Cortex of kidney (tissue), 1 donor: ENCODE data around the gene RAB43.
"Not testable (repeated sequence)": the region's sequence is repeated elsewhere in the genome, so short reads cannot be mapped to it uniquely, and the experiment has no call there.

Source experiments
- DNase-seq: peaks from one replicate; lab custom pipeline; 2025; lab: John Stamatoyannopoulos, UW

RAB43 gene

DNA sequence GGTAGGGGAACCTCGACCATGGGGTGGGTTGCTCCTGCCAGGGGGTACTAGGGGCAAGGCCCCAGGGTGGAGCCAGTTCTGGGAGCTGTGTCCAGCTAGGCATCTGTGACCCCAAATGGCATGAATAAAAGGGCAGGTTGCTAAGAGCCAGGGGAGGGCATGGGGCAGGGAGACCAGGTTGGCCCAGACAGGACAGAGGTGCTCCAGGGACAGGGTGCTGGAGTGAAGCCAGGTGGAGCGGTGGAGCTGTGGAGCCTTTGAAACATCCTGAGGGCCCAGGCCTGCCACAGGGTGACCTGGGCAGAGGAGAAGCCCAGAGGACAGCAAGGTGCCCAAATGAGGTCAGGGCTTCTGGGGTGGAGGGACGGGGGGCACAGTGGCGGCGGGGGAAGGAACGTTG, 33.3 kb downstream of the RAB43 start:
- not testable (repeated sequence) for DNase-seq

GRCh38 chr3:129087904-129088303, 33.7 kb downstream of the RAB43 start:
- DNase-seq = not testable (repeated sequence)

DNA sequence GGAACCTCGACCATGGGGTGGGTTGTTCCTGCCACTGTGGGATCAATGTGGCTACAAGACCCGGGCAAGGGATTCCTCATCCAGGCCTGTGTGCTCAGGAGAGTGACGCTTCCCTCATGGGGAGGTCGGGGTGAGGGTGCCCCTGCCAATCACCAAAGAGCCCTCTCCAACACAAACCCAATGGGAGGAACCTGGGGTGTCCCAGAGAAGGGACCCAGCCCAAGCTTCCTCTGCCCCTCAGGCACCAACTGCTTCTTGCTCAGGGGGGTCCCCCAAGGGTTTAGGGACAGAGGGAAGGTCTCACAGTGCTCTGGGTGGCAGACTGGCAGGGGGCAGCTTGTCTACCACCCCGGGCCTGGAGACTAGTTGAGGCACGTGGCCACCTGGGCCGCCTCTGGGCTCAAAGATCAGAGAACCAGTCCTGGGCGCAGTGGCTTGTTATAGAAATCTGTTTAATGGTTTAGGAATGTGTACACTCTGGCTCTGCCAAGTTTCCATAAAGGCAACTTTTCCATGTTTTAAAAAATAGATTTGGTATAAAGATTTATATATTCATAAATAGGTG, 34.4 kb downstream of the RAB43 start:
- DNase-seq = no peak

DNA sequence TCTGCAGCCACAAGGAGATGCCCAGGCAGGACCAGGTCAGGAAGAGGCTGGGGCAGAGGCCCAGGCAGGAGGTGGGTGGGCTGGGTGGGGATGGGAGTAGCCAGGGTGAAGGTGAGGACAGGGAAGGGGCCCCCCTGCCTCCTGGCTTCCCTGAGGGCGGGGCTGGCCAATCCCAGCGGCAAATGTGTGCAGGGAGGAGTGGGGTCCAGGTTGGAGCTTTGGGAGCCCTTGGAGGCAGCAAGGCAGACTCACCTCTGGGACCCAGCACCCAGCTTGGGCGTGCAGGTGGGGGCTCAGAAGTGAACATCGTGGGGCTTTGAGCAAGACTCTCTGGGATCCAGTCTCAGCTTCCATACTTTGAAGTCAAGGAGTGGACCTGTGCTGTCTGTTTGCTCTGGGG, 35.8 kb downstream of the RAB43 start:
- DNase-seq = no peak

DNA sequence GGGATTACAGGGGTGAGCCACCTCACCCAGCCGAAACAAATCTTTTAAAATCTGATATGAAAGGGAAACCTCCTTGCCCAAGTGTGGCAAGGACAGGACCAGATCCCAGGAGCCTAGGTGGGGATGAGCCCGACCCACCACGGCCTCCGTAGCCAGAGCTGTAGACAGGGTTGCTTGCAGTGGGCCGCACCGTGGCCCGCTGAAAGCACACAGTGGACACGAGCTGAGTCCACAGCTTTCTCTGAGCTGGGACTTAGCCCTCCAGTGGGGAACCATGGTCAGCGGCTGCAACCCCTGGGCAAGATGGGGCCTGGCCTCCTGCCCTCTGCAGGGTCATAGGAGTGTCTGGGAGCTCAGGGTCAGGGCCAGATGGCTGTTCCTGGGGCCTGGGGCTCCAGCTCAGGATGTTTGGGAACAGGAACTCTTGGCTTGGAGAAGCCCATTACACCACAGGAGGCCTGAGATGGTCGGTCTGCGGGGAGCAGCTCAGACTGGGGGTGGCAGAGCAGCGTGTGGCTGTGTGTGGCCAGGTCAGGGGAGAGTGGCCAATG, 36.4 kb downstream of the RAB43 start:
- no peak for DNase-seq

GRCh38 chr3:129084501-129084900, 37.1 kb downstream of the RAB43 start:
- no peak for DNase-seq

DNA sequence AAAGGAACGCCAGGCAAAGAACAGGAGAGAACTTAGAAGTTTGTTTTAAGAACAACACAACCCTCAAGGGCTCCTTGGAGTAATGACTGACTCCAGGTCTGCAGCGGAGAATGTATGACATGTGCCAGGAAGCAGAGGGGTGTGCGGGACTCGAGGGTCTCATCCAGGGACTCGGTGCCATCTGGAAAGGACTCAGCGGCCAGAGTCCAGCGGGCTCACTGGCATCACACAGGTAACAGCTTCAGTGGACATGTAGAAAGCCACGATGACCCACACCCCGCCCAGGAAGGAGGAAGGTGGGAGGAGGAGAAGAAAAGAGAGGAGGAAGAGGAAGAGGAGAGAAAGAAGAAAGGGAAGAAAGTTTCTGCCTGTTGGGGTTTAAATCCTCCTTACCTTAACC, 39.6 kb downstream of the RAB43 start:
- DNase-seq = no peak

GRCh38 chr3:129081503-129081902, 40.1 kb downstream of the RAB43 start:
- no peak for DNase-seq

DNA sequence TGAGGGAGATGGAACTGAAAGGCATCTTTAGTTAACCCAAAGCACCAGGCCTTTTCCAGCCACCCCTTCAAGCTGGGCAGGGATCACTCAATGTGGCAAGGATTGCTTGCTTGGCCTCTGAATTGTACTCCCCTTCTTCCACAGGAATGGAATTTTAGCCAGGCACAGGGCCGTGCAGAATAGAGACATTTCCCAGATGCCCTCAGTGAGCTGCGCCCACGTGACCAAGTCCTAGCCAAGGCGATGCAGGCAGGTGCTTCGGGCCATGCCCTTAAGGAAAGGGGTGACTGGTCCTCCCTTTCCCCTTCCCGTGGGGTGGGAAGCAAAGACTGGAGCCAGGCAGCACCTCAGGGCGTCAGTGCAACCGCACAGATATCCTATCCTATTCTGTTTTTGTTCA, 43.1 kb downstream of the RAB43 start:
- DNase-seq = no peak

GRCh38 chr3:129077222-129077621, 44.4 kb downstream of the RAB43 start:
- DNase-seq = no peak

- DNase-seq = no peak
These were observed 51.3 kb downstream of the RAB43 start for GRCh38 chr3:129070086-129070885.

GRCh38 chr3:129069313-129070085, 52.1 kb downstream of the RAB43 start:
- DNase-seq = not testable (repeated sequence)

- no peak for DNase-seq
These were observed 53.2 kb downstream of the RAB43 start for GRCh38 chr3:129068291-129068886.

DNA sequence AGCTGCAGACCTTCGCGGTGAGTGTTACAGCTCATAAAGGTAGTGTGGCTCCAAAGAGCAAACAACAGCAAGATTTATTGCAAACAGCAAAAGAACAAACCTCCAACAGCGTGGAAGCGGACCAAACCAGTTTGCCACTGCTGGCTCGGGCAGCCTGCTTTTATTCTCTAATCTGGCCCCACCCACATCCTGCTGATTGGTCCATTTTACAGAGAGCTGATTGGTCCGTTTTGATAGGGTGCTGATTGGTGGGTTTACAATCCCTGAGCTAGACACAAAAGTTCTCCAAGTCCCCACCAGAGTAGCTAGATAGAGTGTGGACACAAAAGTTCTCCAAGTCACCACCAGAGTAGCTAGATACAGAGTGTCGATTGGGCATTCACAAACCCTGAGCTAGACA, 53.9 kb downstream of the RAB43 start:
- DNase-seq = not testable (repeated sequence)

DNA sequence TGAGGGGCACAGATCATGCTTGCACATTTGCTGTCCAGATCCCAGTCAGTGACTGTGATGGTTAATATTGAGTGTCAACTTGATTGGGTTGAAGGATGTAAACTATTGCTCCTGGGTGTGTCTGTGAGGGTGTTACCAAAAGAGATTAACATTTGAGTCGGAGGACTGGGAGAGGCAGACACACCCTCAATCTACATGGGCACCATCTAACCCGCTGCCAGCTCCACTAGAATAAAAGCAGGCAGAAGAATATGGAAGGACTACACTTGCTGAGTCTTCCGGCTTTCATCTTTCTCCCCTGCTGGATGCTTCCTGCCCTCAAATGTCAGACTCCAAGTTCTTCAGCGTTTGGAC, 55.9 kb downstream of the RAB43 start:
- DNase-seq = no peak

DNA sequence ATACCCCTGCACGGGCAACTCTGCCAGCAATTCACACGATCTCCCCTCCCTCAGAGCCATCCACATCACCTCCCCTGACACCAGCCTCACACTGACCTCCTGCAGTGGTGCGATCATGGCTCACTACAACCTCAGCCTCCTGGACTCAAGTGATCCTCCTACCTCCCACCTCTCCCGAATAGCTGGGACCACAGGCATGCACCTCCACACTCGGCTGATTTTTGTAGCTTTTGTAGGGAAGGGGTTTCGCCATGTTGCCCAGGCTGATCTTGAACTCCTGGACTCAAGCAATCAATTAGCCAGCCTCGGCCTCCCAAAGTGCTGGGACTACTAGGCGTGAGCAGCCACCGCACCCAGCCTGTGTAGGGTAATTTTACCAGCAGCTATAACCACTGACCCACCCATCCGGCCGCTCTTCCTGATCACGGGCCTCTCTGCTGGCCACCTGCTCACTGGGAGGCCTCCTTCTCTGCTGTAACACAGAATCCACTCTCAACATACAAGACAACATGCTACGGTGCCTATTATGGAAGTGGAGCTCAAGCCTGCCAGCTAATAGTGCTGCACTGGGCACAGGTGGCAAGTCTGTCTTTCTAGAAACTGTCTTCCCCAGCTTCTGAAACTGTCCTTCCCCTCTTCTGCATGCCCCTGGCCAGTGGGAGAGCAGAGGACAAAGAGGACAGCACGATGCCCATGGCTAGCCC, 56.4 kb downstream of the RAB43 start:
- DNase-seq = no peak

DNA sequence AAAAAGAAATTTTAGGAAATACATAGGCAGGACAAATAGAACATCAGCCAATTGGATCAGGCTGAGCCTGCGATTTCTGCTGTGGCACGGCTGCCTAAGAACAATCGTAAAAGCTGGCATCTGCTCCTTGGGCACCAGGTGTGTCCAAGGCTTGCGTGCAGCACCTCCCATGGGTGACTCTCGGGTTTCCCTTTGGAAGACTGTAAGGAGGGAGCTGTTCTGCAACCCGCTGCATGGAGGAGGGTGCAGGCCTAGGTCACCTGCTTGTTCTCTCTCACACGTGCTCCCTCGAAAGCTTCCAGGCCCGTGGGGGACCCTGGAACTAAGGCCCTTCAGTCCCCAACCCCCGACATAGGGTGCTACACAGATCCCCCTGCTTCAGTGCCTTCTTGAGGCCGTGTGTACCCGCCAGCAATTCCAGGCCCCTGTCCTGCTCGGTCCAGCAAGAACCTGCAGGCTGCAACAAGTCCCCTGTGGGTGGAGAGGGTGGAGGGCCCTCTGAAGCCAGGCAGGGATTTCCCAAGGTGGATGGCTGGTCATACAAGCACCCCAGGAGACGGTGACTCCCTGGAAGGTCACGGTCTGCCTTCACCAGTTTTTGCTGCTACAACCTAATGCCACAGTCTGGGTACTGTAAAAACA, 57.6 kb downstream of the RAB43 start:
- DNase-seq = no peak

DNA sequence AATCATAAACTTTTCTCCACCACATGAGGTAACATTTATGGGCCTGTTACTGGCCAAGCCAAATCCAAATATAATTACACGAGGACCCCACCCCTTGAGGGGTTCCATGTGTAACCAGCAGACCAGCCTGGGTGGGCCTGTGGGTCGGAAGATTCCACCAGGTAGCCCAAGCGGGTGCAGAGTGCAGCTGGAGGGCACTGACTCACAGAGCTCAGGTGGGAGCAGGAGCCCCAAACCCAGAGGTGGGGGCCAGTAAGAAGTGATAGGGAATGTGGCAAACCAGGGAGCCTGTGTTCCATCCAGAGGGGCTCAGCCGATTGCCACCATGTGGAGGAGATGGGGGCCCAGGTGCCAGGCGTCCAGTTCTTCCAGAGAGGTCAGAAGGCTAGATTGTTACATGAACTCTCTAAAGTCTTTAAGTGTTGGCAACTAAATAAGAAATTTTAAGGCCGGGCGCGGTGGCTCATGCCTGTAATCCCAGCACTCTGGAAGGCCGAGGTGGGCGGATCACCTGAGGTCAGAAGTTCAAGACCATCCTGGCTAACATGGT, 58.4 kb downstream of the RAB43 start:
- DNase-seq = no peak

DNA sequence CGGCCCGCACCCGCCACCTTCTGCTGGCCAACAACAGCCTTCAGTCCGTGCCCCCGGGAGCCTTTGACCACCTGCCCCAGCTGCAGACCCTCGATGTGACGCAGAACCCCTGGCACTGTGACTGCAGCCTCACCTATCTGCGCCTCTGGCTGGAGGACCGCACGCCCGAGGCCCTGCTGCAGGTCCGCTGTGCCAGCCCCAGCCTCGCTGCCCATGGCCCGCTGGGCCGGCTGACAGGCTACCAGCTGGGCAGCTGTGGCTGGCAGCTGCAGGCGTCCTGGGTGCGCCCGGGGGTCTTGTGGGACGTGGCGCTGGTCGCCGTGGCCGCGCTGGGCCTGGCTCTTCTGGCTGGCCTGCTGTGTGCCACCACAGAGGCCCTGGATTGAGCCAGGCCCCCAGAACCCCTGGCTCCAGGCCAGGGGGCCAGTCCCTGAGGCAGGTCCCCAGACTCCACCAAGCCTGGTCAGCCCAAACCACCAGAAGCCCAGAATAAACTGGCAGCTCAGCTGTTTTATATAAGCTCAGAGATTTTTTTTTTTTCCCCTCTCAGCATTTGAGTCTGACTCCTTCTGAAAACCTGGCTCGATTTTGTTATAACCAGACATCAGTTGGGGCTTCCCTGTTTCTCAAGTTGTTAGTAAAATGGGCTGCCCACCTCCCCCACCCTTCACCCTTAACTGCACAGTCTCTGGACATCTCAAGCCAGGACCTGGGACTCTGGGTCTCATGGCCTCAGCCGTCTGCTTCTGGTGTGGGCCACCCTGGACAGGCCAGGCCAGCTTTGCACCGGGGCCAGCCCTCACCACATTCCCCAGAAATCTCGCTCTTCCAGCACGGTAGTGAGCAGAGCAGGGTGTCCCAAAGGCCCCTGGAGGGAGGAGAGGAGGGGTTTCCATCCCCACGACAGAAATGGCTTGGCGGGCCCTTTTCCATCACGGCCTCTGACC, 59.4 kb downstream of the RAB43 start:
- no peak for DNase-seq
